Activated CD4-positive, alpha-beta T cell treated with anti-CD3 and anti-CD28 coated beads, Interleukin-2, Interleukin-6, amounts not matched to agents 100 ng/mL and 50 ng/mL, durations not matched to agents 16 hours and 8 hours (primary cell): ENCODE measurements around the gene GNA14.
"Not testable (repeated sequence)": the region's sequence is repeated elsewhere in the genome, so short reads cannot be mapped to it uniquely, and the experiment has no call there.

ENCODE experiments used
- DNase-seq: peaks from one replicate; pipeline ENCODE4 v3.0.0-alpha.2; 2020

The GNA14 gene

GRCh38 chr9:77640741-77641580 lies 7.2 kb downstream of the GNA14 start:
- no peak for DNase-seq

- no peak for DNase-seq
These were observed 15.5 kb downstream of the GNA14 start for GRCh38 chr9:77632652-77633051.

- not testable (repeated sequence) for DNase-seq
These were observed 19.3 kb downstream of the GNA14 start for GRCh38 chr9:77628864-77629263.

GRCh38 chr9:77616191-77616590 lies 31.9 kb downstream of the GNA14 start:
- DNase-seq = no peak

- DNase-seq = no peak
These were observed 33.5 kb downstream of the GNA14 start for GRCh38 chr9:77614645-77615044.

- DNase-seq = no peak
These were observed 41.6 kb downstream of the GNA14 start for GRCh38 chr9:77606526-77606925.

- DNase-seq = no peak
These were observed 42.5 kb downstream of the GNA14 start for GRCh38 chr9:77605449-77606220.

- DNase-seq = no peak
These were observed 43.8 kb downstream of the GNA14 start for GRCh38 chr9:77604316-77604715.

- no peak for DNase-seq
These were observed 45.3 kb downstream of the GNA14 start for GRCh38 chr9:77602852-77603251.

GRCh38 chr9:77601476-77602099 lies 46.5 kb downstream of the GNA14 start:
- DNase-seq = no peak

GRCh38 chr9:77600810-77601209 lies 47.3 kb downstream of the GNA14 start:
- no peak for DNase-seq

- DNase-seq = no peak
These were observed 48.6 kb downstream of the GNA14 start for GRCh38 chr9:77599492-77599891.

GRCh38 chr9:77598991-77599390 lies 49.1 kb downstream of the GNA14 start:
- DNase-seq = no peak

GRCh38 chr9:77598524-77598923 lies 49.6 kb downstream of the GNA14 start:
- no peak for DNase-seq

- DNase-seq = no peak
These were observed 51.1 kb downstream of the GNA14 start for GRCh38 chr9:77597057-77597456.

GRCh38 chr9:77595426-77596095 lies 52.6 kb downstream of the GNA14 start:
- no peak for DNase-seq

- no peak for DNase-seq
These were observed 53.2 kb downstream of the GNA14 start for GRCh38 chr9:77594963-77595362.

GRCh38 chr9:77593528-77593927 lies 54.6 kb downstream of the GNA14 start:
- no peak for DNase-seq

GRCh38 chr9:77592476-77592875 lies 55.6 kb downstream of the GNA14 start:
- DNase-seq = no peak

- no peak for DNase-seq
These were observed 58.9 kb downstream of the GNA14 start for GRCh38 chr9:77589046-77589795.

- DNase-seq = no peak
These were observed 59.7 kb downstream of the GNA14 start for GRCh38 chr9:77588271-77588937.

- DNase-seq = no peak
These were observed 60.3 kb downstream of the GNA14 start for GRCh38 chr9:77587851-77588250.
